ENCODE results near the gene TACC2.

GRCh38 chr10:122143238-122143841, 154.4 kb downstream of the TACC2 start:
- no peak for TF ChIP-seq CTCF (IDR thresholded peaks at IDR 0.05)
- TF ChIP-seq POLR2A (IDR thresholded peaks at IDR 0.05), result no peak

Measured in thyroid gland (tissue), 4 donors.